ENCODE data around the gene TP53I11. TPM values are rescaled to one million over a fixed set of nuclear protein-coding genes. Genes with fewer than 3 reads are reported as not detected.

TP53I11 gene
- total RNA-seq, 1 donor from 2014 or later = 6.8 TPM

DNA sequence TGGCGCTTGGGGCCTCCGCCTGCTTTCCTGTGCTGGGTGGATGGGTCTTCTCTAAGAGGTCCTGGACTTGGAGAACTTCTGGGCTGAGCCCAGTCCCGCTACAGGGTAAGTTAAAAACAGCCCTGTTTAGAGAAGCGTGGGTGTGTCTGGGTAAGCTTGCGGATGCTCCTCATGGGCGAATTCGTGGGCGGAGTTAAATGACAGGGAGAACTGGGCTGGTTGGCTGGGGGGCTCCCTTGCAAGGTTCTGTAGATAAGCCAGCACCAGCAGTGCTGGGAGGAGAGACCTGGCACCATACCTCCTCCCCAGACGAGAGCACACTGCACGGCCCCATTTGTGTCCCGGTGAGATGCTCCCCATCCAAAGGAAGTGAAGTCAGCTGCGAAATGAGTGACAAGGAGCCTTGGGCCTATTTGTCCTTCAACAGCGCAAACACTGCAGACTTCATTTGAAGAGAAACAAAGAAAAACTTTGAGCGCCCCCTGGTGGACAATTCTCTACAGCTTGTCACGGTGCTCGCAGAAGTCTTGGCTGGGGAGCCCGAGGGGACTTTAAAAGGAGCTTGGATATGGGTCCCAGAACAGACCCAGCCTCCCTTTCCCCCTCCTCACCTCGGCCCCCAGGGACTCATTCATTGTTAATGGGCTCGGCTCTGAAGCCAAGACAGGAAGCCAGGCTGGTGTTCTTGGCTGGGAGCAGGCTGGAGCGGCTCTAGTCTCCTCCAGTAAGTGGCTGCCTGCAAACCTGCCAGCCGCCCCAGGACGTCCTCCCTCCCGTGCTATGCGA lies 39.5 kb downstream of the TP53I11 start:
- peak overlapping the region in 1 of 3 donors; percentile 54 for H3K9ac ChIP-seq (ENCODE audit: low read depth in 1 of 3, low read length in 3 of 3)

DNA sequence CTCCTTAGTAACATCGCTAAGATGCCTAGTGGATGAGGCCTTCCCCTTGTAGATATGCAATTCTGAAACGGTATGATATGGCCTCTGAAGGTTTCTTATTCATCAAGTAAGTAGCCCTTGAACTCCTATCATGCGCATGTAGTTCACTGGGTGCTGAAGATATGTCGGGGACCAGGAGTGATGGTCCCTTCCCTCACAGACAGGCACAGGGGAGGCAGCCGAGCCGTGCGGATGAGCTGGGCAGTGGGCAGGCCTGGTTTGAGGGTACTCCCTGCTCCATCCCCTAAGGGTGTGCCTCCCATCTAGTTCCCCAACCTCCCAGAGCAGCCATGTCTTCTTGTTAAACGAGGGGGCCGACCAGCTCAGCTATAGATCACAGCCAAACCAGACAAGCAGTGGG lies 40.1 kb downstream of the TP53I11 start:
- H3K9ac ChIP-seq (ENCODE audit: low read depth in 1 of 3, low read length in 3 of 3) = no peak overlapping the region
- no peaks in the 10 kb centered on the region for H3K9me3 ChIP-seq (ENCODE audit: control insufficient read depth in 3 of 3, low read length in 3 of 3)
- peaks cover 0 to 3% (median 0%) of the 10 kb centered on the region in 3 donors for H3K27me3 ChIP-seq (ENCODE audit: control insufficient read depth in 3 of 3, insufficient read depth in 3 of 3, low read length in 3 of 3)
- H3K27ac ChIP-seq (ENCODE audit: low read depth, low read length) = no peak overlapping the region
- peaks cover 0 to 2% (median 0%) of the 10 kb centered on the region in 3 donors for H3K36me3 ChIP-seq (ENCODE audit: control insufficient read depth in 3 of 3, insufficient read depth in 3 of 3, low read length in 3 of 3)
- H3K4me3 ChIP-seq (ENCODE audit: low read length in 3 of 3) = no peak overlapping the region
- peaks cover 9 to 16% (median 11%) of the 10 kb centered on the region in 3 donors for H3K4me1 ChIP-seq (ENCODE audit: control insufficient read depth in 3 of 3, insufficient read depth in 3 of 3, low read length in 3 of 3)

More for the DNA sequence above, 39.5 kb downstream of the TP53I11 start:
- H3K4me1 ChIP-seq (ENCODE audit: control insufficient read depth in 3 of 3, insufficient read depth in 3 of 3, low read length in 3 of 3) = peaks cover 9 to 17% (median 11%) of the 10 kb centered on the region in 3 donors
- H3K4me3 ChIP-seq (ENCODE audit: low read length in 3 of 3) = peak overlapping the region in 1 of 3 donors; percentile 35
- no peaks in the 10 kb centered on the region for H3K9me3 ChIP-seq (ENCODE audit: control insufficient read depth in 3 of 3, low read length in 3 of 3)
- no peak overlapping the region for H3K27ac ChIP-seq (ENCODE audit: low read depth, low read length)
- peaks cover 0 to 3% (median 0%) of the 10 kb centered on the region in 3 donors for H3K27me3 ChIP-seq (ENCODE audit: control insufficient read depth in 3 of 3, insufficient read depth in 3 of 3, low read length in 3 of 3)
- H3K36me3 ChIP-seq (ENCODE audit: control insufficient read depth in 3 of 3, insufficient read depth in 3 of 3, low read length in 3 of 3) = peaks cover 0 to 2% (median 0%) of the 10 kb centered on the region in 3 donors

DNA sequence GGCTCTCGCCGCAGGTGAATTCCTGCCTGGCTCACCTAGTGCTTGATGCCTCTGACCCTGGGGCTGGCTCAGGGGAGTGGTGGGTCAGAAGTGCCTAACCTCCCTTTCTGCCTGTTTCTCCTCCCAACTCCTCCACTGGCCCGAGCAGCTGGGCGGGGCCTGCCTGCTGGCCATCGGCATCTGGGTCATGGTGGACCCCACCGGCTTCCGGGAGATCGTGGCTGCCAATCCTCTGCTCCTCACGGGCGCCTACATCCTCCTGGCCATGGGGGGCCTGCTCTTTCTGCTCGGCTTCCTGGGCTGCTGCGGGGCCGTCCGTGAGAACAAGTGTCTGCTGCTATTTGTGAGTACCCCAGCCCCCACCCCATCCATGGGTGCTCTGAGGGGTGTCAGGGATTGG lies 41.1 kb downstream of the TP53I11 start:
- no peak overlapping the region for H3K4me3 ChIP-seq (ENCODE audit: low read length in 3 of 3)
- no peak overlapping the region for H3K9ac ChIP-seq (ENCODE audit: low read depth in 1 of 3, low read length in 3 of 3)
- no peak overlapping the region for H3K27ac ChIP-seq (ENCODE audit: low read depth, low read length)
- no peaks in the 10 kb centered on the region for H3K9me3 ChIP-seq (ENCODE audit: control insufficient read depth in 3 of 3, low read length in 3 of 3)
- peaks cover 6 to 14% (median 11%) of the 10 kb centered on the region in 3 donors for H3K4me1 ChIP-seq (ENCODE audit: control insufficient read depth in 3 of 3, insufficient read depth in 3 of 3, low read length in 3 of 3)
- no peaks in the 10 kb centered on the region for H3K27me3 ChIP-seq (ENCODE audit: control insufficient read depth in 3 of 3, insufficient read depth in 3 of 3, low read length in 3 of 3)
- H3K36me3 ChIP-seq (ENCODE audit: control insufficient read depth in 3 of 3, insufficient read depth in 3 of 3, low read length in 3 of 3) = peaks cover 0 to under 1% (median 0%) of the 10 kb centered on the region in 3 donors

DNA sequence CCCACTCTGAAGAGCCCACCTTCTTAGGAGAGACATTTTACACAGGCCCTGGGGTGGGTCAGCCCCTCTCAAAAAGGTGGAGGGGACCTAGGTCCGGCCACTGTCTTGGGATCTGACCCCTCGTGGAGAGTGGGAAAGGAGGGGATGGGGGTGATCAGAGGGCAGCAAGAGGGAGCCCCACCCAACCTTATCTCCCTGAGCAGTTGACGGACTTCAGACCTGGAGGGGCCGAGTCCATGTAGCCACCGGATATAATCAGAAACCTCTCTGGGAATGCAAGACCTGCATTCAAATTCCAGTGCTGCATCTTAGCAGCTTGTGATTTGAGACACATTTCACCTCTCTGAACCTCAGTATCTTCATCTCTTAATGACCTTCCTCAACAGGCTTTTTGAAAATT lies 44.0 kb downstream of the TP53I11 start:
- Histone ChIP-seq H3K27me3 (ENCODE audit: control insufficient read depth in 3 of 3, insufficient read depth in 3 of 3, low read length in 3 of 3) (peaks cover 0 to 5% (median 0%) of the 10 kb centered on the region in 3 donors), H3K36me3 (ENCODE audit: control insufficient read depth in 3 of 3, insufficient read depth in 3 of 3, low read length in 3 of 3) (no peaks in the 10 kb centered on the region), H3K4me1 (ENCODE audit: control insufficient read depth in 3 of 3, insufficient read depth in 3 of 3, low read length in 3 of 3) (peaks cover 6 to 9% (median 7%) of the 10 kb centered on the region in 3 donors), H3K9ac (ENCODE audit: low read depth in 1 of 3, low read length in 3 of 3) (no peak overlapping the region), H3K4me3 (ENCODE audit: low read length in 3 of 3) (no peak overlapping the region), H3K27ac (ENCODE audit: low read depth, low read length) (no peak overlapping the region), H3K9me3 (ENCODE audit: control insufficient read depth in 3 of 3, low read length in 3 of 3) (no peaks in the 10 kb centered on the region)

DNA sequence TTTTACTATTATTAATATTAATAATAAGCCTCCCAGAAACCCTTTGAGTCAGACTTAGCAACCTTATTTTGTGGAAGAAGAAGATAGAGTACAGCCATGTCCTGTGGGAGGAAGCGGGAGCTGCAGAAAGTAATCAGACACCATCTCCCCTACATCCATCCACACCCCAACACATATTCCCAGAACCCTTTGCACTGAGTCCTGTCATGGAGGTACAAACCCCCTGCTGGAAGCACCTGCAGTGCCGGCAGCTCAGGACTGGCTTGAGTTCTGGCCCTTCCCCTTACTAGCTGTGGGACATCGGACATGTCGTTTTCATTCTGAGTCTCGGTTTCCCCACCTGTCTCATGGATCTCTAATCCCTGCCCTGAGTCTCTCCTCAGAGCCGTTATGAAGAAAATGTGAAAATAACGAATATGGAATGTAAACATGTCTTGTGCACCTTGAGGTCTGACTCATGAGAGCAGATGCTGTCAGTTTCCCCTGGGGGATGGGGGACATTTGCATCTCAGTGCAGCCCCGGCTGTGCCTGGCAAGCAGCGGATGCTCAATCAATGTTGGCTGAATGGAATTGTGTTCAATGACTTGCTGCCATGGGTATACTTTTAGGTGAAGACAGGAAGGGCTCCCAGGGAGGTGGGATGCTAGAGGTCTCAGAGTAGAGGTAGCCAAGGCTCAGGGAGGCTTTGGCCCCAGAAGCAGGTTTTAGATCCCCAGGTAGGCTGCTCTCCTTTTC lies 45.4 kb downstream of the TP53I11 start:
- Histone ChIP-seq H3K9me3 (ENCODE audit: control insufficient read depth in 3 of 3, low read length in 3 of 3) (no peaks in the 10 kb centered on the region), H3K9ac (ENCODE audit: low read depth in 1 of 3, low read length in 3 of 3) (no peak overlapping the region), H3K4me3 (ENCODE audit: low read length in 3 of 3) (no peak overlapping the region), H3K36me3 (ENCODE audit: control insufficient read depth in 3 of 3, insufficient read depth in 3 of 3, low read length in 3 of 3) (no peaks in the 10 kb centered on the region), H3K27ac (ENCODE audit: low read depth, low read length) (no peak overlapping the region), H3K4me1 (ENCODE audit: control insufficient read depth in 3 of 3, insufficient read depth in 3 of 3, low read length in 3 of 3) (no peaks in the 10 kb centered on the region), H3K27me3 (ENCODE audit: control insufficient read depth in 3 of 3, insufficient read depth in 3 of 3, low read length in 3 of 3) (peaks cover 0 to 5% (median 0%) of the 10 kb centered on the region in 3 donors)

DNA sequence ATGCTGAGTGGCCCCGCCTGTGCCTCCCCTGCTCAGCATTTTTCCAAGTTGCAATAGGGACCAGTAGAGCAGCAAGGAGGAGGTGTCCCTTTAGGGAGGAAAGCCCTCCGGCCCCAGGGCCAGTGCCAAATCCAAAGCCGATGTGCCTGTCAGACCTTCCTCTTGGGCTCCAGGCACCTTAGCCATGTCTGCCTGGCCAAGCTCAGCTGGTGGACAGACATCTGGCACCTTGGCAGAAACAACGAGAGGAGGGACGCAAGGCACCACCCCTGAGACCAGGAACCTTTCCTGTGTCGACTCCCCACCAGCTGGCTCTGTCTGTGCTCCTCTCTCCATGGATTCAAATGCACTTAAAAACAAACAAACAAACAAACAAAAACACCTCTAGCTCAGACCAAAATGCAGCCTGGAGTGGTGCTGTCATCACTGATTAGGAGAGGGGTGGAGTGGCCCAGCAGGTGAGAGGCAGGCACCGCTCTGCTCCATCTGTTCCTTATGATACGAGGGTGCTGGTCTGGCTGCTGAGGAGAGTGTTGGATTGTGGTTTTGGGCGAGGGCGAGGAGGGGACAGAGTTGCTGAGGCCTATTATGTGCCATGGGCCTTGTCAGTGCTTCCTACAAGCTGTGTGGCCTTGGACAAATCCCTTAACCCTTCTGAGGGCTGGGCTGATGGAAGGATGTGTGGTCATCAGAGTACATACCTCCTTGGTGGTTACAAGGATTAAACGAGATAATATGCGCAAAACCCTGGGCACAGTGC lies 46.2 kb downstream of the TP53I11 start:
- no peaks in the 10 kb centered on the region for H3K4me1 ChIP-seq (ENCODE audit: control insufficient read depth in 3 of 3, insufficient read depth in 3 of 3, low read length in 3 of 3)
- no peaks in the 10 kb centered on the region for H3K9me3 ChIP-seq (ENCODE audit: control insufficient read depth in 3 of 3, low read length in 3 of 3)
- no peak overlapping the region for H3K27ac ChIP-seq (ENCODE audit: low read depth, low read length)
- no peak overlapping the region for H3K9ac ChIP-seq (ENCODE audit: low read depth in 1 of 3, low read length in 3 of 3)
- peaks cover 0 to 5% (median 0%) of the 10 kb centered on the region in 3 donors for H3K27me3 ChIP-seq (ENCODE audit: control insufficient read depth in 3 of 3, insufficient read depth in 3 of 3, low read length in 3 of 3)
- H3K4me3 ChIP-seq (ENCODE audit: low read length in 3 of 3) = no peak overlapping the region
- H3K36me3 ChIP-seq (ENCODE audit: control insufficient read depth in 3 of 3, insufficient read depth in 3 of 3, low read length in 3 of 3) = no peaks in the 10 kb centered on the region

DNA sequence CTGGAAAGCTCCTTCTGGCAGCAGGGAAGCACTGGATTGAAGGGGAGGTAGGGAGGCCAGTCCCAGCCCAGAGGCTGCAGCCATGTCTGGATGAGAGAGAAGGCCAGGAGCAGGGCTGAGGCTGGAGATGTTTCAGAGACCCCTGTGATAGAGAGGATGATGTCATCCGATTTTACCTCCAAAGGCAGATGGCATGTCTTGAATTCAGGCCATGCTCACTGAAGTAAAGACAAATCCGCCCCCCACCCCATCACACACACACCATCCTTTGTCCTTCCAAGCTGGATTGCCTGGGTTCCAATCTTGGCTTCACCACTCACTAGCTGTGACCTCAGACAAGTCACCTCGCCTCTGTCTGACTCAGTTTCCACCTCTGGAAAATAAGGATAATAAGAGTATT lies 47.2 kb downstream of the TP53I11 start:
- no peak overlapping the region for H3K9ac ChIP-seq (ENCODE audit: low read depth in 1 of 3, low read length in 3 of 3)
- H3K36me3 ChIP-seq (ENCODE audit: control insufficient read depth in 3 of 3, insufficient read depth in 3 of 3, low read length in 3 of 3) = no peaks in the 10 kb centered on the region
- no peak overlapping the region for H3K4me3 ChIP-seq (ENCODE audit: low read length in 3 of 3)
- H3K9me3 ChIP-seq (ENCODE audit: control insufficient read depth in 3 of 3, low read length in 3 of 3) = peaks cover 0 to 4% (median 0%) of the 10 kb centered on the region in 3 donors
- H3K27ac ChIP-seq (ENCODE audit: low read depth, low read length) = no peak overlapping the region
- H3K4me1 ChIP-seq (ENCODE audit: control insufficient read depth in 3 of 3, insufficient read depth in 3 of 3, low read length in 3 of 3) = no peaks in the 10 kb centered on the region
- H3K27me3 ChIP-seq (ENCODE audit: control insufficient read depth in 3 of 3, insufficient read depth in 3 of 3, low read length in 3 of 3) = peaks cover 0 to 5% (median 0%) of the 10 kb centered on the region in 3 donors

DNA sequence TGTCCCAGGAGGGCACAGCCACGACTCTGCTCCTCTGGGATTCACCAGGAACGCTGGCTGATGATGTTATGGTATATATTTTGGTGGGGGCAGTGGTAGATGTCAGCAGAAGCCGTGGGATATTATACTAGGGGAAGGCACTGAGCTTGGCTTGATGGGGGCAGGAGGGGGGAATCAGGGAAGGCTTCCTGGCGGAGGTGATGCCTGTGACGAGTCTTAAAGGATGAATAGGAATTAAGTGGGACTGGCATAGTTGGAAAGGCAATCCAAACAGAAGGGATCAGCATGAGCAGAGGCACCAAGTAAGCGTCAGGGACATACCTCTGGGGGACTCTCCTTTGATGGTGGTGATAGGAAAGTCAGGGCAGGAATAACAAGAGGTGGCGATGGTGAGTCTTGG lies 47.6 kb downstream of the TP53I11 start:
- Histone ChIP-seq H3K36me3 (ENCODE audit: control insufficient read depth in 3 of 3, insufficient read depth in 3 of 3, low read length in 3 of 3) (no peaks in the 10 kb centered on the region), H3K4me3 (ENCODE audit: low read length in 3 of 3) (no peak overlapping the region), H3K9ac (ENCODE audit: low read depth in 1 of 3, low read length in 3 of 3) (no peak overlapping the region), H3K9me3 (ENCODE audit: control insufficient read depth in 3 of 3, low read length in 3 of 3) (peaks cover 0 to 4% (median 0%) of the 10 kb centered on the region in 3 donors), H3K27me3 (ENCODE audit: control insufficient read depth in 3 of 3, insufficient read depth in 3 of 3, low read length in 3 of 3) (peaks cover 0 to 5% (median 0%) of the 10 kb centered on the region in 3 donors), H3K27ac (ENCODE audit: low read depth, low read length) (no peak overlapping the region), H3K4me1 (ENCODE audit: control insufficient read depth in 3 of 3, insufficient read depth in 3 of 3, low read length in 3 of 3) (no peaks in the 10 kb centered on the region)

DNA sequence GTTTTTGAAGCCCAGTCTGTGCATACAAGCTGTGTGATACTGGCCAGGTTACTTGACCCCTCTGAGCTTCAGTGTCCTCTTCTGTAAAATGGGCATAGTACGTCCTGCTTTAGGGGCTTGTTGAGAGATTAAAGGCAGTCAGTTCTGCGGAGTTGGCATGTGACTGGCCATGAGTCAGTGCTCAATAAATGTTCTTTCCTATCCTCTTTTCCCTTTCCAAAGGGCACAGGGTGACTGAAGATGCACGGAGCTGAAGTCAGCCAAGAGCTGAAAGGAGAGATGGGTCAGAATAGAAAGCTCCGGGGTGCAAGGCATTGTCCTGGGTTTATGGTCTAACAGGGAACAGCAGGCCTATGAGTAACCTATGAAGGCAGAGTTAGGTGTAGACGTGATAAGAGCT lies 48.9 kb downstream of the TP53I11 start:
- H3K9ac ChIP-seq (ENCODE audit: low read depth in 1 of 3, low read length in 3 of 3) = no peak overlapping the region

More for the DNA sequence above, 48.9 kb downstream of the TP53I11 start:
- H3K27ac ChIP-seq (ENCODE audit: low read depth, low read length) = no peak overlapping the region
- no peaks in the 10 kb centered on the region for H3K4me1 ChIP-seq (ENCODE audit: control insufficient read depth in 3 of 3, insufficient read depth in 3 of 3, low read length in 3 of 3)
- no peak overlapping the region for H3K4me3 ChIP-seq (ENCODE audit: low read length in 3 of 3)
- H3K36me3 ChIP-seq (ENCODE audit: control insufficient read depth in 3 of 3, insufficient read depth in 3 of 3, low read length in 3 of 3) = no peaks in the 10 kb centered on the region
- H3K27me3 ChIP-seq (ENCODE audit: control insufficient read depth in 3 of 3, insufficient read depth in 3 of 3, low read length in 3 of 3) = peaks cover 0 to 5% (median 0%) of the 10 kb centered on the region in 3 donors
- H3K9me3 ChIP-seq (ENCODE audit: control insufficient read depth in 3 of 3, low read length in 3 of 3) = peaks cover 0 to 4% (median 0%) of the 10 kb centered on the region in 3 donors

Data from skeletal muscle tissue (tissue), 4 donors.